IPS-18c (cell line): ENCODE data around the gene SYT13.
A peak's percentile ranks its signal among the peaks of the same experiment; 100 is the strongest.

ENCODE experiments used
- H3K4me3 ChIP-seq: 2 replicates; pipeline ENCODE4 v1.7.0; 2013; ENCODE audit warnings: low read depth, mild to moderate bottlenecking, low read length, moderate library complexity; ENCODE audit not compliant: insufficient read depth
- H3K9me3 ChIP-seq: one replicate; pipeline ENCODE4 v1.6.1; 2013; ENCODE audit warnings: mild to moderate bottlenecking, low read length, moderate library complexity; ENCODE audit not compliant: control insufficient read depth, insufficient read depth

The SYT13 gene

GRCh38 chr11:45285930-45286632 lies at the start of gene SYT13:
TSS of gene SYT13 (minus strand) at chr11:45286341. CDS start at chr11:45286207, 134 bp downstream.
- H3K4me3 ChIP-seq: peak within 1 kb of the TSS; percentile 74

GRCh38 chr11:45335434-45335833 lies 49.3 kb upstream of the SYT13 start:
- no peak overlapping the region for H3K4me3 ChIP-seq
- H3K9me3 ChIP-seq: no peaks in the 10 kb centered on the region

More at GRCh38 chr11:45285930-45286632, at the start of gene SYT13:
- no peaks in the 10 kb centered on the region for H3K9me3 ChIP-seq

GRCh38 chr11:45334836-45335235 lies 48.7 kb upstream of the SYT13 start:
- H3K4me3 ChIP-seq: no peak overlapping the region
- no peaks in the 10 kb centered on the region for H3K9me3 ChIP-seq

GRCh38 chr11:45334410-45334809 lies 48.3 kb upstream of the SYT13 start:
- Histone ChIP-seq H3K4me3 (no peak overlapping the region), H3K9me3 (no peaks in the 10 kb centered on the region)

GRCh38 chr11:45333001-45333971 lies 47.1 kb upstream of the SYT13 start:
- H3K9me3 ChIP-seq: no peaks in the 10 kb centered on the region
- H3K4me3 ChIP-seq: no peak overlapping the region

- Histone ChIP-seq H3K4me3 (no peak overlapping the region), H3K9me3 (no peaks in the 10 kb centered on the region)
These were observed 46.3 kb upstream of the SYT13 start for GRCh38 chr11:45332276-45332934.

GRCh38 chr11:45331839-45332238 lies 45.7 kb upstream of the SYT13 start:
- no peaks in the 10 kb centered on the region for H3K9me3 ChIP-seq
- H3K4me3 ChIP-seq: no peak overlapping the region

GRCh38 chr11:45328726-45329125 lies 42.6 kb upstream of the SYT13 start:
- no peaks in the 10 kb centered on the region for H3K9me3 ChIP-seq
- H3K4me3 ChIP-seq: no peak overlapping the region

- Histone ChIP-seq H3K4me3 (no peak overlapping the region), H3K9me3 (peaks cover 2% of the 10 kb centered on the region)
These were observed 38.3 kb upstream of the SYT13 start for GRCh38 chr11:45324459-45324858.

- no peak overlapping the region for H3K4me3 ChIP-seq
These were observed 37.6 kb upstream of the SYT13 start for GRCh38 chr11:45323601-45324249.

GRCh38 chr11:45322891-45323600 lies 36.9 kb upstream of the SYT13 start:
- peaks cover 2% of the 10 kb centered on the region for H3K9me3 ChIP-seq
- no peak overlapping the region for H3K4me3 ChIP-seq

More at GRCh38 chr11:45323601-45324249, 37.6 kb upstream of the SYT13 start:
- H3K9me3 ChIP-seq: peaks cover 2% of the 10 kb centered on the region

- H3K4me3 ChIP-seq: no peak overlapping the region
These were observed 36.1 kb upstream of the SYT13 start for GRCh38 chr11:45322111-45322705.

GRCh38 chr11:45321669-45322068 lies 35.5 kb upstream of the SYT13 start:
- Histone ChIP-seq H3K9me3 (peaks cover 2% of the 10 kb centered on the region), H3K4me3 (no peak overlapping the region)

More at GRCh38 chr11:45322111-45322705, 36.1 kb upstream of the SYT13 start:
- peaks cover 2% of the 10 kb centered on the region for H3K9me3 ChIP-seq

GRCh38 chr11:45321031-45321595 lies 35.0 kb upstream of the SYT13 start:
- H3K4me3 ChIP-seq: no peak overlapping the region
- peaks cover 2% of the 10 kb centered on the region for H3K9me3 ChIP-seq

GRCh38 chr11:45320371-45320770 lies 34.2 kb upstream of the SYT13 start:
- no peak overlapping the region for H3K4me3 ChIP-seq
- H3K9me3 ChIP-seq: peaks cover 2% of the 10 kb centered on the region

GRCh38 chr11:45319077-45319476 lies 32.9 kb upstream of the SYT13 start:
- Histone ChIP-seq H3K4me3 (no peak overlapping the region), H3K9me3 (peaks cover 2% of the 10 kb centered on the region)
